Hematopoietic multipotent progenitor cell treated with erythropoietin and hydrocortisone succinate and interleukin-3 and kit ligand, for 15 days (in vitro differentiated cells): ENCODE measurements around the gene LTBP2.
A peak's percentile ranks its signal among the peaks of the same experiment; 100 is the strongest.

ENCODE experiments used
- DNase-seq: peaks from one replicate; pipeline ENCODE4 v3.0.0-alpha.2; 2015; ENCODE audit warnings: low spot score

LTBP2 gene

DNA sequence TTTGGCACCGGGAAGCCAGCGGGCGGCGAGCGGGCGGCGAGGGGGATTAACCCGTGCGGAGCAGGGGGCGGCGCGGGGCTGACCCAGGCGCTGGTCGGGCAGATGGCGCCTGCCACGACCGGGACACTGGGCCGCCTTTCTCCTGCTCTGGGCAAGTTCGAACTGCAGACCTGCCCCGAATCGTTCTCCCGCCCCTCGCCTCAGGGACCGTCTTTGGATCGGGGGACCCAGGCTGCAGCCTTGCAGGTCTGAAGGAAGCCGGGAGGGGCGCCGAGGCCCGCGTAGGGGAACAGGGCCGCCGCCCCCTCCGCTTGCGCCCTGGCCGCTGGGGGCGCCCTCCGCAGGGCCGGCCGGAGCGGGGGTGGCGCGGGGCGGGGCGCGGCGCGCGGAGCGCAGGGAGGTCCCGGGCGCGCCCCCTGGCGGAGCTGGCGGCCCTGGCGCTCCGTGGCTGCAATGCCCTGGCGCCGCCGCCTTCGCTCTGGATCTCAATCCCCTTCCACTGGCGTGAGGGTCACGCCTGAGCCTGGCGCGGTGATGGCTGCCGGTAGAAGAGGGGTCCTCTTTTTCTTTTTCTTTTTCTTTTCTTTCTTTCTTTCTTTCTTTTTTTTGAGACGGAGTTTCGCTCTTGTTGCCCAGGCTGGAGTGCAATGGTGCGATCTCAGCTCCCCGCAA, 449 bp upstream of the LTBP2 start:
- DNase-seq, result peak; percentile 78

DNA sequence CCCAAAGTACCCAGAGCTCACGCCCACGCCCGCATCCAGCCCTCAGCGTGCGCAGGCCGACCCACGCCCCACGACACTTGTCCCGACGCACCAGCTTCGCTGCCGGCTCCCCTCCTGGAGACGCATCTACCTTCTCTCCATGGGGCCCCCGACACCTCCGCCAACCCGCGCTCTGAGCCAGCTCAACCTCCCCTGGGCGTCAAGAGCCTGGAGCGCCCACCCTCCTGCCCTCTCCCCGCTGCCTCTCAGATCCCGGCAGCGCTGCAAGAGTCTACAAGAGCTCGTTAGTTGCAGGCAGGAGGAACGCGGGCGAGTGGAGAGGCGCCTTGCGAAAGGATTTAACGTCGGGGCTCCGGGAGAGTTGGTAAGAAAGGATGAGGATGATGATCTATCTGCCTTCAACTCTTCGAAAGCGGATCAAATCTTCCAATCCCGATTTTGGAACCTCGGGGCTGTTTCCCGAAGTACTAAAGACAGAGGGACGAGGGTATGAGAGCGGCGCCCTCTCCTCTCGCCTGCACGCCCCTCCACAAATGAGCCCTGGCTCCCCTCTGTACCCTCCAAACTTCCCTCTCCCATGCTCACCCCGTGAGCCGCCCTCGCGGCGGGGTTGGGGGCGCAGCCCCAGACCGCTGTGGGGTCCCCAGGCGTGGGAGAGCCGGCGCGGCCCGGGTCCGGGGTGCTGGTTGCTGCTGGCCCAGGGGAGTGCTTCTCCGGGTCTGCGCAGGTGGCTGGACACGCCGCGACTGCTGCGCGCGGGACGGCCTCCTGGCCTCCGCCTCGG, 979 bp downstream of the LTBP2 start:
- DNase-seq, result no peak

DNA sequence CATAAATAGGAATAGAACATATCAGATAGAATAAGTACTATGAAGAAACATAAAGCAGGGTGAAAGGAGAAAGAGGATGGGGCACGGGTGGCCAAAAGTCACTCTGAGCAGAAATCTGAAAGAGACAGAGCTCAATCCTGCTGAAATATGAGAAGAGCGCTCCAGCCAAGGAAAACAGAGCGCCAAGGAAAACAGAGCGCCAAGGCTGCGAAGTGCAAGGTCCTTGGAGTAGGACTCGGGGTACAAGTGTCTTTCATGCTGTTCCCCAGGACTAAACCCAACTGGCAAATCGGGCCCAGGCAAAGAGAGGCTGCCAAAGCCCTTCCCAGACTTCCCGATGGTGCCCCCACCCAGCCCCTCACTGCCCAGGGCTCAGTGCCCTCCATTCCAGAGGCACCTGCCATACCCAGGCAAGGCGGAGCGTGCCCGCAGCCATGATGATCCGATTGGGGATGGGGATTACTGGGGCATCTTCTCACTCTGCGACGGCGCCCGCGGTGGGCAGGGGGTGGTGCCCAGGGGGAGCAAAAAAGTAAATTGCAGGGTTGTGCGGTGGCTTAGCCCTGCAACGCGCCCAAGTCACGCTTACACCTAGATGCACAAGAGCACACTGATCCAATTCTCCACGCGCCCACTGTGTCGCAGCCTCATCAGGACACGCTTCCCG, 1.7 kb downstream of the LTBP2 start:
- no peak for DNase-seq

DNA sequence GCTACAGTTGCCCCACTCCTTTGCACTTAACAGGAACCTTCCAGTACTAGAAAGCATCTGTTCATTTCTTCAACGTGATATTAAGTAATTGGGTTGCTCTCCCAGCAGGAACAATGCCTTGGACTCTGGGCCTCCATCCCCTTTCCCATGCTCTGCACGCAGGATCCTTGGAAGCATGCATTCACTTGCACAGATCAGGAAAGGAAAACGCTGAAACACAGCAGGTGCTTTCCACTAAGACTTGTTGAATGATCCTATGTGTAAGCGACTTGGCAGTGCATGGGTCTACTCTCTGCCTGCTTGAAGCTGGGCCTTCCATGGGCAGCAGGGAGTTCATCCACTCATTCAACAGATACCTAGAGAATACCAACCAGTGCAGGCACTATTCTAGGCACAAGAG, 2.3 kb downstream of the LTBP2 start:
- DNase-seq, result no peak

DNA sequence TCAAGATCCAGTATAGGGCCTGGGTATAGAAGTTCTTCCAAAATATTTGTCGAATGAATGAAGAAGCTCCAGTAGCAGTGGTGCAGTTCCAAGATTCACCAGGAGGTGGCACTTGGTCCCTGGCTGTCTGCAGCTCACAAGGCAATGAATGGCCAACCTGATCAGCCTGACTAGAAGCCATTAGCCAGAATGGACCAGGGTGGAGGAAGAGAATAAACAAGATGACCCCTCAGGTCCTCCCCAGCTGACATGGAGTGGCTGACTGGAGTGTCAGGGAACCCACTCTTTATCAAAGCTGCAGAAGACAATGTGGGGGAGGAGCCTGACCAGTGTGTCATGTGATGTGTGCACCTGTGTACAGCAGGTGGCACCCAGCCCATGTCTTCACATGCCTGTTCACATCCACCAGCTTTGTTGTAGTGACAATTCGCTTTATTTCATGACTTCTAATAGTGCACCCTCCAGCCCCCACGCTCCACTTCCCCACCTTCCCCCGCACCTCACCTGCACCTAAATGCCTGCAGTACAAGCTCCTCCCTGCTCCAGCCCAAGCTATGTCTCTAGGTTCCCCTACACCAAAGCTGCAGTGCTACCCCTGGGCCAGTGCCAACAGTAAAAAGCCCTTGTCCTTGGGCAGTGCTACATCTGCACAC, 3.0 kb downstream of the LTBP2 start:
- peak; percentile 78 for DNase-seq

DNA sequence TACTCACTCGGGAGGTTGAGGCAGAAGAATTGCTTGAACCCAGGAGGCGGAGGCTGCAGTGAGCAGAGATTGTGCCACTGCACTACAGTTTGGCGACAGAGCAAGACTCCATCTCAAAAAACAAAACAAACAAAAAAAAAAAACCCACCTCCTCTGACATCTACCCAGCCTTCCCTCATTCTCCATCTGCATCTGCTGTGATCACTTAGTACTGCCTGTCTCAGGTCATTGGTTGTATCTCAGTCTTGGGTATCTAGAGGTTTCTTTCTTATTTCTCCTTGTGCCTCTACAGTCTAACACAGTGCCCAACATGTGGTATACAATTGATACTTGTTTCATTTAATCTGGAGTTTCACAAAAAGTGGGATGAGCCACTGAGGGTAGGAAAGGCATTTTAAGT, 5.3 kb downstream of the LTBP2 start:
- no peak for DNase-seq

DNA sequence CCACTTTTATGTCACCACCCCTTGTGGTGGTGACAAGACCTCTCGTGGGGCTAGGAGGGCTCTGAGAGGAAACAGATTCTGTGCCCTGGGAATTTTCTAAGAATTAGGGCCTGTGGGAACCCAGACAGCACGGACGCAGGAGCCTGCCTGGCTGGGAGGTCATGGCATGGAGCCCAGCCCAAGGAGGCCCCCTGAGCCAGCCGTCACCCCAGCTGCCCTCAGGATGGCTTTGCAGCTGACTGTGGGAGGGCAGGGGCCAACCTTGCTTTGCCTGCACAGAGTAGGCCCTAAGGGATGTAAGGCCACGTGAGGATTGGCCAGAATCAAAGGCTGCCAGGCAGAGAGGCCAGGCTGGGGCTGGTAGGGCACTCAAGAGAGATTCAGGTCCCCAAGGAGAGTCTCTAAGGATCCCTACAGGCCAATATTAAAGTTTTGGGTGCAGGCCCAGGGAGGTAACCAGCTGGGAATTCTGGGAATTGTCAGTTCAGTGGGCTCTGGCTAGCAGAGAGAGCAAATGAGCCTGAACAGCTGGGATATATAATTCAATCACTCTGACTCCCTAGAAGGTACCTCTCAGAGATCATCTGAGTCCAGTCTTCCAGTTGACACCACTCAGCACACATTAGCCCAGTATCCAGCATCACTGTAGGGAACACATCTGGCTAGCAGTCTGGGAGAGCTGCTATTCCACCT, 6.4 kb downstream of the LTBP2 start:
- no peak for DNase-seq

DNA sequence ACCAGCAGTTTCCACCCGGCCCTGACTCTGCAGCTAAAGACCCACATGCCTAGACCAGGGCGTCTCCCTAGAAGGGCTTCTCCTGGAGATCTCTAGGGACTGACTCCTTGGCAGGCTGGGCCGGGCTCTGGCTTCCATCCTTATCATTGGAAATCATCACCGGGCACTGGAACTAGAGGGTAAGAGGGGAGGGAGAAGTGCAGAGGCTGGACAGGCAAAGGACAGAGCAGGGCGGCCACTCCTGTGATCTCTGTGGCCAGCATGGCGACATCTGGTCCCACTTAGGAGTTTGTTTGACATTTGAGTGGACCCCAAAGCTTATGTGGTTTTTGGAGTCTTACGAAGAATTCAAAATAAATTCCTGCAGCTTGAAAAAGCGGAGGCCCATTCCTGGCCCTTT, 7.1 kb downstream of the LTBP2 start:
- no peak for DNase-seq

DNA sequence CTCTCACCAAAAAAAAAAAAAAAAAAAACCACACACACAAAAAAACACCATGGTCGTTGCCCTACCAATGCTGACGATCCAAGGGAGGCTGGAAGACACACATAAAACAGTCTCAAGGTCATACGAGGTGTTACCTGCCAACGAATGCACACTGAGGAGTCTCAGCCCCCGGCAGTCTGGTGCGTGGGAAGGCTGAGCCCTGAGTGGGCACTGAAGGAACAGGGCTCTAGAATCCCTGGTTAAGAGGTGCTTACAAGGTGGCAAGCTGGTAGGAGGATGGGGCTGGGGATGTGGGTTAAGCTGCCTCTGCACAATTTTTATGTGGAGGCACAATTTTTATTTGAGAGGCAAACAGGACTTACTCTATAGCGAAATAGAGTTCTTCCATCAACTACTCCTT, 7.9 kb downstream of the LTBP2 start:
- DNase-seq, result no peak

DNA sequence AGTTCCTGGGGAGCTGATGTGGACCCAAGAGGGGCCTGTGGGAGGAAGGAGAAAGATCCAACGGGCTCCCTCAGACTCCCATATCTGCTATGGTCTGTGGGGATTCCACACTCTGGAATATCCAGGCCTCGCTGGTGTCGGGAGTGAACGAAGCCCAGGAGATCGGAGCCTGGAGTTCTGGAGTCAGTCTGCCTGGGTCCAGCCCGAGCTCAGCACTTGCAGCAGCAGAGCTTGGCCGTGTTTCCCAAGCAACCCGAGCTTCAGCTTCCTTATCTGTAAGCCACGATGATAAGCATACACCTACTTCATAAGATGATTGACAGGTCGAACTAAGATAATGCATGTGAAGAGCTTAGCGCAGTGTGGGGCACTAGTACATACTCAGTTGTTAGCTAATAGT, 10.1 kb downstream of the LTBP2 start:
- no peak for DNase-seq

DNA sequence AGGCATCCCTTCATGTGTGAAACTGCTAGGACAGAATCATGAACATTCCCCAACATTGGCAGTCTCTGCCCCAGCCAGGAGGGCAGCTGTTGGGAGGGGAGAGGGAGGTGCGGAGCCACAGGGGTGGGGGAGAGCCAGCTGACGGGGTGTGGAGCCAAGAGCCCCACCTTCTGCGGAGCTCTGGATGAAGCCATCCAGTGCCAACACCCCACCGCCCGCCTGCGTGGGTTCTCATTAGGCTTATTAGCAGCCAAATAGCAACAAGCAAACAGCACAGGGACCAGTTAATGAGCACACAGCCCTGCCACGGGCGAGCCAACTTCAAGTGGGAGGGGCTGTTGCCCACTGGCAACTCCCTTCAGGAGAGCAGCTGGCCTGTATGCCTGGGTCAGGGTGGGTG, 12.1 kb downstream of the LTBP2 start:
- DNase-seq, result no peak

DNA sequence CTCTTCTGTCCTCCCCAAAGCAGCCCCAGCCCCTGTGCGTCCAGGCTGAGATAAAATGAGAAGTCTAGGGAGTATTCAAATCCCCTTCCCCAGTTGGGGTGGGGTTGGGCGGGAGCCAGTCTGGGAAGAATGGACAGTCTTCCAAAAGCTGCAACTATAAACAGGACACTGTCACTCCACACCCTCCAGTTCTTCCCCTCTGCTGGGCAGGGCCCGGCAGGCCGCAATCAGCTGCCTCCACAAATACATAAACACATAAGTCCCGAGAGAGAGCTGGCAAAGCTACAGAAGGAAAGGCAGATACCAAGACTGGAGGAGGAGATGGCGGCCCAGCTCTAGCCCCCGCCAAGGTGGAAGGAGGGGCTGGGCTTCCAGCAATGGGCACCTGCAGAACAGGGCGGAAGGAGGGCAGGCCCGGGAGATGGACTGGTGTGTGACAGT, 12.7 kb downstream of the LTBP2 start:
- no peak for DNase-seq

DNA sequence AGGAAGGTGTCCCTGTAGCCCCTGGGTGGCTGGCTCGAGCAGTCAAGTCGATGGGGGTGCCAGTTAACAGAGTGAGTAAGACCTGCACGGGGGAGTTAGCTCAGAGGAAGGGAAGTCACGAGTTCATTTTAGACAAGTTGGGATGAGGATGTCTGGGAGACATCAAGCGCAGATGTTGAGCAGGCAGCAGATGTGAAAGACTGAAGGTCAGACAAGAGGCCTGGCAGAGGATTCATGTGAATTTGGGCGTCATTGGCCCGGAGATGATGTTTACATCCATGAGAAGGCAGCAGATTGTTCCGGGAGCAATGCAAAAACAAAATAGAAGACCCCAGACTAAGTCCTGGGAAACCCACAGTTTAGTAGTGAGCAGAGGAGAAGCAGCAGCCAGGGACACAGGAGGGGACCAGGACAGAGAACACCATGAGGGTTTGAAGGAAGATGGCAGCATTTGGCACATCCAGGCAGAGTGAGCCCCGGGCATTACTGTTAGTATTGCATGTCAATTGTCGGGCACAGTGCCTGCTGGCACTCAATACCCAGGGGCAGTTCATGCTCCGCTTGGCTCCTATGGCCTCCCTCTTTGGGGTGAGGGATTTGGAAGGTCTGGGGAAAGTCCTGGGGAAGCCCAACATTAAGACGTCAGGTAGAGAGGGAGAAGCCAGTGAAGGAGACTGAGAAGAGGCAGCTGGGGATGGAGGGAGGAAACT, 15.1 kb downstream of the LTBP2 start:
- DNase-seq, result no peak

DNA sequence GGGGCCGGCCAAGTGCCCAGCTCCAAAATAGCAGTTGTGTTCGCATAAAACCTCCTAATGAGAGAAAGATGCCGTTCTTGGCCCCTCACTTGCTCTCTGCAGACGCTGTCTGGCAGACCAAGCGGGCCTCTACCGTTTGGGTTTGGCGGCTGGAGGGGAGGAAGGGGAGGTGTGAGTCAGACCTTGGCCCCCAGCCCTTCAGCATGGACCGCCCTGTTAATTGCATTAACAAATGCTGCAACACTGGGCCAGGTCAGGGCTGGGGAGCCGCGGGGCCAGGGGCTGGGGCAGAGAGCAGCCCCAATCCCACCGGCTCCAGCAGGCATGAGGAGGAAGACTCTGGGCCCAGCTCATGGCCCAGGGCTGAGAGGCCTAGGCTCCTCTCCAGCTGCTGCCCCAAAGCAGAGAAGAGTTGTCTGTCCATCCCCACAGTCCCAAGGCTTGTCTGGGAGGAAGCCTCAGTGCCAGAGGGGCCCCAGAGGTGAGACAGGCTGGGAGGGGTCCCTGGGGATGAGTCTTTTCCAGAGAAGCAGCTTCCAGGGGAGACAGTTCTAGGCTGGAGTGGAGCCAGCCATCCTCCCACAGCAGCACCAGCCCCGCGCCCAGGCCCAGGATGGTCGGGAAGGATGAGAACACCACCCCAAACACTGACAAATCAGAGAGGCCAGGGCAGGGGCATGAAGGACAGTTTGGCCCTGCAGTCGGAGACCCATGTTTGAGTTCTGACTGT, 16.9 kb downstream of the LTBP2 start:
- DNase-seq, result no peak

DNA sequence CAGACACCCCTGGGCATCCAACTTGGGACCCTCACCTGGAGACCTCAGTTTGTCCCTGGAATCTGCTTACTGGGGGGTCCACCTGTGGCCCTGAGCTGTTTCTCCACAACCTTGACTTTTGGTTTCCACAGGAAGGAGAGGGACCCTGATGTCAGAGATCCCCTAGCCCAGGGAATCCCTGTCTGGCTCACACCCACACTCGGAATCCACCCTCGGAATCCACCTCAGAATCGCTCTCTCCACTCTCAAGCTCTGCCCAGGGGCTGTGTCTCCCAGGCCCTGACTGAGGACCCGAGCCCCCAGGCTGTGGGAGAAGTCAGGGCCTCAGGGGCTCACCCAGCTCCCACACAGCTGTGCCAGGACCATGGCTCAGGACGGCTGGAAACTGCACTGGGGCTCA, 17.4 kb downstream of the LTBP2 start:
- DNase-seq, result no peak

DNA sequence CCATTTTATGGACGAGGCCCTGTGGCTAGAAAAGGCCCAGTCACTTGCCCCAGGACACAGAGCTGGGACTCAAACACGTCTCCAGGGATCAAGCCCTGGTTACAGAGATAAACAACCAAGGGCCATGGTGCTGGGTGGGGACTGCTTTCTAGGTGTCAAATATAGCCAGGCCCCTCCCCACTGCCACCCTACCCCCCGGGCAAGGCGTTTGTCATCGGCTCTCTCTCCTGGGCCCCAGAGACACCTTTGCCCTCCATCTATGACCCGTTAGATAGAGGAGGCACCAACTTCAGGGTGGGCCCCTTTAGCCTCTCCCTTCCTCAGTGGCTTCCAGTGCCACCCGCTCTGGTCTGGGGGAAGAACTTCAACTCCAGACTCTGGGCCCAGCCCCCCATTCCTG, 18.0 kb downstream of the LTBP2 start:
- DNase-seq, result no peak

DNA sequence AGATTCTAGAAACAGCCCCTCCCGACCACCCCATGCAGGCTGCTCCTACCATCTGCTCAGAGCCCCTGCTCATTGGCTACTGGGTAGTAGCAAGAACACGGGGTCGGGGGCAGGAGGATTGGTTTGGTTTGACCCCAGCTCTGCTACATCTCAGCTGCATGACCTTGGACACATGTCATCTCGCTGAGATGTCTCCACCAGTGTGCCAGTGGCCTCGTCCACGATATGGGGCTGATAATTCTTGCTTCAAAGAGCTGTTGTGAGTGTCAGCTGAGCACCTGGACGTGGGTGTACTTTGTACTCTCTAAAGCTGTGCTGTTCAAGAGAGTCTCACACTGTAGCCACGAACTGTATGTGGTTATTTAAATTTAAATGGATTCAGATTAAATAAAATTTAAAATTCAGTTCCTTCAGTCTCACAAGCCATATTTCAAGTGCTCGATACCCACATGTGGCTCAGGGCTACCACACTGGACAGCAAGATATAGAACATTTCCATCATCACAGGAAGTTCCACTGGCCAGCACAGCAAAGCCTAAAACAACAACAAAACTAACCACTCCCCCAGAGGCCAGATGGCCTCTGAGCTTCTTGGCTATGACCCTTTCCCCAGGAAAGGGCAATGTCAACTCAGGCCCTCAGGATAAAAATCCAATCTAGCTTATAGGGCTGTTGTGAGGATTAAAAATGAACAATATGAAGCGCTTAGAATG, 18.6 kb downstream of the LTBP2 start:
- no peak for DNase-seq

DNA sequence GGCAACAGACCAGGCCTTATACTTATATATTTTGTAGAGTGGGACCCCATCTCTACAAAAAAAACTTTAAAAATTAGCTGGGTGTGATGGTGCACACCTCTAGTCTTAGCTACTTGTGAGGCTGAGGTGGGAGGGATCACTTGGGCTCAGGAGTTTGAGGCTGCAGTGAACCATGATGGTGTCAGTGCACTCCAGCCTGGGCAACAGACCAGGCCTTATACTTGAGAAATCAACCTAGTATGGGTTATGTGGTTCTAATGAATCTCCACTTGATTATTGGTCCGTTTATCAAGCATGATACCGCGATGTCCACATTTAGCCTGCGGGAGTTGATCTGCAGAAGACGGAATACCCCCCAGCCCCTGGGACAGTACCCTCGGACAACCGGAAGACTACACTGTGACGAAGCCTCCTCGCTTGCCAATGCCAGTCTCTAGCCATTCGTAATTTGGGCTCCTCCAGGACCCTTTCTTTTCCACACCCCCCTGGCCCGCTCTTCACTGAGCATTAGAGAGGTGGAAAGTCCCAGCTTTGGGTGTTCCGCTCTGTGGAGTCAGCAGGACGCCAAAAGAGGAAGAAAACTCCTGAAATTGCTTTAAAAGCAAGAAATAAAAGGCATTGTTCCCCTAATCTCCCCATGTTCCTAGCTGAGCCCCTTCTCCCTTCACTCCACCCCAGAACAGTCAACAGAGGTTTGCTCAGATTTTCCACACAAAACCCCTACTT, 19.4 kb downstream of the LTBP2 start:
- DNase-seq, result no peak

DNA sequence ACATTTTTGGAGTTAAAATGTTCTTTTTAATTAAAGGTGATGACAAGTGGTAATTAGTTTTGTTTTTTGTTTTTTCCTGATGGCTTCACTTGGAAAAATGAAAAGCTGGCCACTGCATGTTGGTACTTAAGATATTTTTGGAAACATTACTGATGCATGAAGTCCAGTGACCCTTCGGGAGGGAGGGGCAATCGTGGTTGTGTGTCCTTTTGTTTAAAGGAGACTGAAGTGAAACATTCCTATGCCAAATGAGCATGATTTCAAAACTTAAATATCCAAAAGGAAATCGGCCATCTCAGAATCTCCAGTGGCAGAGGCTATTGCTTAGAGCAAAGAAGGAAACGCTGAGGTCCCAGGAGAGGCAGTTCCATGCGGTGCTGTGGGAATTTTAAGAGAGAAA, 20.1 kb downstream of the LTBP2 start:
- DNase-seq, result no peak
